ENCODE data around the gene ERMARD. TPM values are rescaled to one million over a fixed set of nuclear protein-coding genes. Genes with fewer than 3 reads are reported as not detected.
A peak's percentile ranks its signal among the peaks of the same experiment; 100 is the strongest.

The ERMARD gene
- polyA plus RNA-seq = 10 to 100 TPM in 1 of 3 donors, 1 to 10 TPM in 2; 4.2 to 11.6 (median 10.0) TPM

DNA sequence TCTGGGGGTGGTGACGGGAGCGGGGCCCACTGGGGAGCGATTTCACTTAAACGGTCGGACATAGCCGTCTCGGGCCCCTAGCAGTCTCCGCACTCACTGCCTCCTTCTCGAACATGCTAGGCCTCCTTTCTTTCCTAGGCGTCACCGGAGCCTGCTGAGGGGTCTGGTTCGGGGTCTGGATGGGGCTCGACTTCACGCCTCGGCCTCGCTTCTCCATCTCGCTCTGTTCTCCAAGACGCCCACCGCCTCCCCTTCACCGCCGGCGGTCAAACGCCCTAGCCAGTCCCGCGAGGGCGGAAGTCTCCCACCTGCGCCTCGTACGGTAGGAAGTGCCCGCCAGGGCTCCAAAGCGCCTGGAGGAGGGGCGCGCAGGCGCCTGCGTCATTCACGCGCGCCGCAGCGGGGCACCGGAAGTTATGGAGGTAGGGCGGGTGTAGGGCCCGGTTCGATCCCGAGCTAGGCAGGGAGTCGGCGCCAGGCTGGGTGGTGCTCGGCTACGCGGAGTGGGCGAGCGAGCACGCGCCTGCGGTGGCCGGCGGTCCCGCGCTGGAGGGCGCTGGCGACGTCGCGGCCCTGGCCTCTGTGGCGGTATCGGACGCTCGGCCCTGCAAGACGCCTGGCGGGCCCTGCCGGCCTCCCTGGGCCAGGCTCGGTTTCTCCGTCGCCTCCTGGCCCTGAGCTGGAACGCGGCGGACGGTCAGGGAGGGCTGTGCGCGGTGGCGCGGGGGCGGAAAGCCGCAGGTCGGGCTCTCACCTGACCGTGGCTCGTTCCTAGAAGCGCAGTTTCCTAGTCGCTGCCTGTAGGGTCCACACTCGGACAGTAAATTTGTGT, at the start of gene ERMARD, which contains the start of gene DYNLT2:
Gene ERMARD (plus strand): TSS at position 381 of the 832 bp plus-strand sequence. CDS start 36 bp downstream, at position 417.
Gene DYNLT2 (minus strand): TSS at position 331 of the 832 bp plus-strand sequence. CDS start 114 bp downstream, at position 217.
- H3K27ac Mint-ChIP-seq = peak within 1 kb of the TSS; percentile 98 to 100 (median 100)
- H3K4me1 Mint-ChIP-seq = peaks cover 28 to 39% of the 10 kb centered on the region in 2 donors
- DNase-seq = peak; percentile 94 to 95 (median 94)

DNA sequence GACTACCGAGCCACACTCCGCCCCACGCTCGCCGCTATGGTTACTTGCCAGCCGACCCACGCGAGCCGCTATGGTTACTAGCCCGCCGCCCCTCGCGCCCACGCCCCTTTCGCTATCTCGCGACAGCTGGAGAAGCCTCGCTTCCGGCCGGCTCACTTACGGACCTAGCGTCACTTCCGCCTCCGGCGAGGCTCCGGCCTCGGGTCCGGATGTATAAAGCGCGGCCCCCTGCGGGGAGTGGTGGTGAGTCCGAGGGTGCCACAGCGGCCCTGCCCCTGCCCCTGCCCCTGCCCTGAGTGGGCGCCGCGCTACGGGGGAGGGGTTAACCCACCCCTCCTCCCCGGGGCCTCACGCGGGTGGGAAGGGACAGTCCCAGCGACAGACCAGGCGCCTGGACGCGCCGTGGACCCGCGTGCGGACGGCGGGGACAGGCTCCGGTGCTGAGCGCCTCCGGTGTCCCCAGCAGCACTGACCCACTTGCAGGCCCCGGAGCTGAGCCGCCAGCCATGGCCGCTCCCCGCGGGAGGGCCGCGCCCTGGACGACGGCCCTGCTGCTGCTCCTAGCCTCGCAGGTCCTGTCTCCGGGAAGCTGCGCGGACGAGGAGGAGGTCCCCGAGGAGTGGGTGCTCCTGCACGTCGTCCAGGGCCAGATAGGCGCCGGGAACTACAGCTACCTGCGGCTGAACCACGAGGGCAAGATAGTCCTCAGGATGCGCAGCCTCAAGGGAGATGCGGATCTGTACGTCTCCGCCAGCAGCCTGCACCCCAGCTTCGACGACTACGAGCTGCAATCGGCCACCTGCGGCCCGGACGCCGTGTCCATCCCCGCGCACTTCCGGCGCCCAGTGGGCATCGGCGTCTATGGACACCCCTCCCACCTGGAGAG, 49.2 kb upstream of the ERMARD start, which contains the start of the genes C6orf120 and WDR27:
Gene C6orf120 (plus strand): TSS at position 173 of the 886 bp plus-strand sequence. CDS start 334 bp downstream, at position 507.
Gene WDR27 (minus strand): TSS at position 76 of the 886 bp plus-strand sequence. CDS start 13,024 bp downstream, outside the sequence.
- Mint-ChIP-seq H3K4me1 (peaks cover 45 to 62% of the 10 kb centered on the region in 2 donors), H3K9me3 (peaks cover 0 to 3% (median 0%) of the 10 kb centered on the region in 6 donors), H3K27me3 (ENCODE audit: low read depth in 3 of 3) (peaks cover 0 to 6% (median 2%) of the 10 kb centered on the region in 3 donors), H3K36me3 (peaks cover 0 to 4% (median 0%) of the 10 kb centered on the region in 3 donors), H3K4me3 (peak within 1 kb of the TSS; percentile 90 to 93 (median 91)), H3K27ac (peak within 1 kb of the TSS; percentile 88 to 95 (median 93))
- DNase-seq = peak; percentile 96 to 97 (median 97)

More for the DNA sequence above, at the start of gene ERMARD, which contains the start of gene DYNLT2:
- Mint-ChIP-seq H3K36me3 (peaks cover 2 to 4% (median 3%) of the 10 kb centered on the region in 3 donors), H3K9me3 (no peaks in the 10 kb centered on the region), H3K4me3 (peak within 1 kb of the TSS; percentile 96 to 100 (median 99)), H3K27me3 (ENCODE audit: low read depth in 3 of 3) (peaks cover 3 to 6% (median 5%) of the 10 kb centered on the region in 3 donors)

DNA sequence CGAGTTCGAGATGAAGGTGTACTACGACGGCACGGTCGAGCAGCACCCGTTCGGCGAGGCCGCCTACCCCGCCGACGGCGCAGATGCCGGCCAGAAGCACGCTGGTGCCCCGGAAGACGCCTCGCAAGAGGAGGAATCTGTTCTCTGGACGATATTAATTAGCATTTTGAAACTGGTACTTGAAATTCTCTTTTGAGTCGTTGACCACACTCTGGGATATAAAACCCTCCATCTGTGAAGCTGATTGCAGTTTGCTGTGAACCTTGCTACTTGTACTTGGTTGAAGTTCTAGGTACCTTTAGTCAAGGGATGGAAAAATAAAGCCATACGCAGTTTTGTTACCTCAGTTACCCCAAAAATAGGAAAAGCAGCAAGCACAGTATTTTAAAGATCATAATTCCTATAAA, 48.6 kb upstream of the ERMARD start:
- peak overlapping the region; percentile 83 to 95 (median 93) for H3K27ac Mint-ChIP-seq
- peak overlapping the region; percentile 84 to 93 (median 88) for H3K4me3 Mint-ChIP-seq
- peaks cover 42 to 57% of the 10 kb centered on the region in 2 donors for H3K4me1 Mint-ChIP-seq
- peaks cover 0 to 3% (median 0%) of the 10 kb centered on the region in 6 donors for H3K9me3 Mint-ChIP-seq
- H3K36me3 Mint-ChIP-seq = peaks cover 0 to 4% (median 0%) of the 10 kb centered on the region in 3 donors
- DNase-seq = no peak
- H3K27me3 Mint-ChIP-seq (ENCODE audit: low read depth in 3 of 3) = peaks cover 0 to 6% (median 2%) of the 10 kb centered on the region in 3 donors

DNA sequence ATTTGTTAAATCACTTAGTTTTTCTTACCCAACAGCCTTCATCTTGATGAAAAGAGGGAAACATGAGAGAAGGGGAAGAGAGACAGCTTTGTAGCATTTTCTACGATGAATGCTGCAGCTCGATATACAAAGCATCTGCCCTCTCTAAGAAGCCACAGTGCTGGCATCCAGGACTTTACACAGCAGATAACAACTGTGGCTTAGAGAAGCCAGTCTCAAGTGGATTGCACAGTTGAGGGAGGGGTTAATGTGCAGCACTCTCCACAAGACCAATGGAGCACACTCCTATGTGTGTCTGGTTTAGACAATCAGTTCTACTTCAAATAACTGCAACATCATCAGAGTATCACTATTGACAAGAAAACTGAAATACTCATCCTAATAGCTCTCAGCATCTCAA, 43.6 kb upstream of the ERMARD start:
- H3K4me1 Mint-ChIP-seq = peaks cover 29 to 38% of the 10 kb centered on the region in 2 donors
- H3K9me3 Mint-ChIP-seq = no peaks in the 10 kb centered on the region
- H3K27me3 Mint-ChIP-seq (ENCODE audit: low read depth in 3 of 3) = peaks cover 0 to 5% (median 0%) of the 10 kb centered on the region in 3 donors
- DNase-seq = no peak
- H3K4me3 Mint-ChIP-seq = no peak overlapping the region
- H3K36me3 Mint-ChIP-seq = peaks cover 4 to 22% (median 9%) of the 10 kb centered on the region in 3 donors
- H3K27ac Mint-ChIP-seq = no peak overlapping the region

DNA sequence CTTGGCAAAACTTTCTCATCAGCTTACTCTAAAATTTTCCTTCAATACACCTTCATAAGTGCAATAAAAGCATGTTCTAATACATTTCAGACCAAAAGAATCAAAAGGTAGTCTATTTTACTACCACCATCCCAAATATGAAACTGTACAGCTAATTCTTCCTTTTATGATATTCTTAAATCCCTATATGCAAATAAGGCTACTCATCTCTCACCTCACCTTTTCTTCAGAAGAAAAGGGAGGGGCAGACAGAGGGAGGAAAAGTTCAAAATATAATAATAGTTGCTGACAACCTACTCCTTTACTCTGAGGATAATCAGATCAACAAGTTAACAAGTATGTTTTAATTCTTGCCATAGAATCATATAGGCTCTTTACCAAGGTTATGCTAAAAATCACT, 42.1 kb upstream of the ERMARD start:
- H3K36me3 Mint-ChIP-seq = peaks cover 6 to 28% (median 12%) of the 10 kb centered on the region in 3 donors
- no peak for DNase-seq
- peaks cover 16 to 22% of the 10 kb centered on the region in 2 donors for H3K4me1 Mint-ChIP-seq
- H3K9me3 Mint-ChIP-seq = no peaks in the 10 kb centered on the region
- H3K27ac Mint-ChIP-seq = no peak overlapping the region
- H3K4me3 Mint-ChIP-seq = no peak overlapping the region
- peaks cover 0 to 1% (median 0%) of the 10 kb centered on the region in 3 donors for H3K27me3 Mint-ChIP-seq (ENCODE audit: low read depth in 3 of 3)

DNA sequence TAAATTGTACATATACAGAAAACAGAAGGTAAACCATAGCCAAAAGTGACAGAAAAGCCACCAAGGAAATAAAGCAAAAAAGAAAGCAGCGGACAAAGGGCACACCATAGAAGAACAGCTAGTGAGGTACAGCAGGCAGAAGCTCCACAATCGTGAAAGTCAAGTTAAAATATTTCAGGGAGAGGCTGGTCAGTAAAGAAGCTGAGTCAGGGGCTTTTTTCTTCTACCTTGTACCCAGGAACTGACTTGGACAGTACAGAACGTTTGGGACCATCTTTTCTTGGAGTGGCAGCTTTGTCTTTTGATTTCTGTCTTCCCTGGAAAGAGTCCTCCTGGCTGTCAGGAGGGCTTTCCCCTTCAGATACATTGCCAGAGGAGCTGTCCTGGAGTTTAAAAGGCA, 41.4 kb upstream of the ERMARD start:
- H3K4me3 Mint-ChIP-seq = no peak overlapping the region
- H3K27ac Mint-ChIP-seq = peak overlapping the region in 1 of 6 donors; percentile 65
- H3K9me3 Mint-ChIP-seq = no peaks in the 10 kb centered on the region
- peaks cover 12 to 31% (median 14%) of the 10 kb centered on the region in 3 donors for H3K36me3 Mint-ChIP-seq
- H3K27me3 Mint-ChIP-seq (ENCODE audit: low read depth in 3 of 3) = peaks cover 0 to 1% (median 0%) of the 10 kb centered on the region in 3 donors
- peaks cover 12 to 15% of the 10 kb centered on the region in 2 donors for H3K4me1 Mint-ChIP-seq
- DNase-seq = no peak

- H3K36me3 Mint-ChIP-seq = peaks cover 24 to 46% (median 33%) of the 10 kb centered on the region in 3 donors
- no peaks in the 10 kb centered on the region for H3K27me3 Mint-ChIP-seq (ENCODE audit: low read depth in 3 of 3)
- DNase-seq = no peak
- no peaks in the 10 kb centered on the region for H3K9me3 Mint-ChIP-seq
- no peaks in the 10 kb centered on the region for H3K4me1 Mint-ChIP-seq
- H3K27ac Mint-ChIP-seq = no peak overlapping the region
- no peak overlapping the region for H3K4me3 Mint-ChIP-seq
Observed at GRCh38 chr6:169714178-169714577, 37.2 kb upstream of the ERMARD start.

- peaks cover 24 to 46% (median 33%) of the 10 kb centered on the region in 3 donors for H3K36me3 Mint-ChIP-seq
- H3K4me1 Mint-ChIP-seq = no peaks in the 10 kb centered on the region
- no peaks in the 10 kb centered on the region for H3K27me3 Mint-ChIP-seq (ENCODE audit: low read depth in 3 of 3)
- DNase-seq = no peak
- H3K27ac Mint-ChIP-seq = no peak overlapping the region
- no peaks in the 10 kb centered on the region for H3K9me3 Mint-ChIP-seq
- no peak overlapping the region for H3K4me3 Mint-ChIP-seq
Observed at GRCh38 chr6:169714595-169714994, 36.8 kb upstream of the ERMARD start.

DNA sequence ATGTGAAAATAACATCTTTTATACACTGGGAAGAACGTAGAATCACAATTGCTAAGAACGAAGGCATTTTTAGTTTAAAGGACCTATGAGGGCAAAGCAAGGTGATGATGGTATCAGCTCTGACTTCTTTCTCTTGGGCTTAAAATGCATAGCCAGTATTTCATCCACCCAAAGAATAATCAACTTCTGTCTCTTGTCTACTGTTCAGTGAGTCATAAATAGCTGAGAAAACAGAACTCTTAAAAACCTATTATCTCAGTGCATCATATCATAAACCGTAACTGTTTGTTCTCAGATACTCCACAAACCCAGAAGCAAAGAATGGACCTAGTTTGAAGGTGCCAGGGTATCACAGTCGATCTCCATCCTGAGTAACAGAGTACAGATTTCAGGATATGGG, 32.3 kb upstream of the ERMARD start:
- Mint-ChIP-seq H3K27ac (no peak overlapping the region), H3K27me3 (ENCODE audit: low read depth in 3 of 3) (peaks cover 0 to 3% (median 2%) of the 10 kb centered on the region in 3 donors), H3K36me3 (peaks cover 20 to 24% (median 23%) of the 10 kb centered on the region in 3 donors), H3K9me3 (no peaks in the 10 kb centered on the region), H3K4me3 (no peak overlapping the region), H3K4me1 (peaks cover 15 to 18% of the 10 kb centered on the region in 2 donors)
- no peak for DNase-seq

DNA sequence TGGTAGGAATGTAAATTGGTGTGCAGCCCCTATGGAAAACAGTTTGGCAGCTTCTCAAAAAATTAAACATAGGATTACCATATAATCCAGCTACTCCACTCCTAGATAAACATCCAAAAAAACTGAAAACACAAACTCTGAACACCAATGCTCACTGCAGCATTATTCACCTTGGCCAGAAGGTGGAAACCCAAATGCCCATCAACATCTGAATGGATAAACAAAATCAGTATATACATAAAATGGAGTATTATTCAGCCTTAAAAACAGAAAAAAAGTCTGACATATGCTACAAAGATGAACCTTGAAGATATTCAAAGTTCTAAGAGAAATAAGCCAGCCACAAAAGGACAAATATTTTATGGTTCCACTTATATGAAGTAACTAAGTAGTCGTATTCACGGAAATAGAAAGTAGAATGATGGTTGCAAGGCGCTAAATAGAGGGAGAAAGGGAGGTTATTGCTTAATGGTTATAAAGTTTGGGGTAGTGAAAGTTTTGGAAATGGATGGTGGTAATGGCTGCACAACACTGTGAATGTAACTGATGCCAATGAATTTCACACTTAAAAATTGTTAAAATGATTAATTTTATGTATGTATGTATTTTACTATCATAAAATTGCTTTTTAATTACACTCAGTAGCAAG, 31.1 kb upstream of the ERMARD start:
- Mint-ChIP-seq H3K27me3 (ENCODE audit: low read depth in 3 of 3) (peaks cover 0 to 7% (median 2%) of the 10 kb centered on the region in 3 donors), H3K4me1 (peaks cover 19 to 23% of the 10 kb centered on the region in 2 donors), H3K4me3 (no peak overlapping the region), H3K9me3 (no peaks in the 10 kb centered on the region), H3K36me3 (peaks cover 11 to 15% (median 13%) of the 10 kb centered on the region in 3 donors), H3K27ac (peak overlapping the region in 1 of 6 donors; percentile 64)
- no peak for DNase-seq

DNA sequence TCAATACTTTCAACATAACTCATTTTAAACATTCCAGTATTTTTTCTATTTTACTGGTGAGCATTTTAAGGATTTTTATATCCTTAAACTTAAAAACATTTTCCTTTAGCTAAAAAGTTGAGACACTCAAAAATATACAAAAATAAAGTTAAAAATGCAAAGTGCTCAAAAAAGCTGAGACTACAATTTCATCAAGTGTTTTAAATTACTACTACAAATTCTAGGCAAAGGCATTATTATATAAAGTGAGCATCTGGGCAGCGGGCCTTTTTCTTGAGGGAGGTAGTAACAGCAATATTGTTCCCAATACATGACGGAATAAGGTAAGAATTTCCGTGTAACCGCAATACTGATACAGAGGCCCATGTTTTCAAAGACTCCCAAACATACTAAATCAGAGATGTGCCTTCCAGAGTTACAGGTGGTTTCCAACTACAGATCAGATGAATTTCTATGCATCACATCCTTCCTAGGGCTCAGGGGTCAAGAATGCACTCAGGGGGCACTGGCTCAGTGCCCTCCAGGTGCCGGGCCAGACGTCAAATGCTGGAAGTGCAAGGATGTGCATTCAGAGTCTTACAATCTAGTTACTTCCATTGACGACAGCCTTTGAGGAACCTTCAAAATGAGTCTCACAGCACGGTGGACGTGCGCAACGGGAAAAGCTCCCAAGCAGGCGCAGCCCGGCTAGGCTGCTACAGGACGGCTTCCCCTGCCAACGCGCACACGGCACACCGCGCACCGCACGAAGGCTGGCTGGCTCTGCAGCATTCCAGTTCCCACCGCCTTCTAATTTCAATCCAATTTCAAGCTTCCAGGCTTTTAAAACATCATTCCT, 28.8 kb upstream of the ERMARD start:
- Mint-ChIP-seq H3K4me3 (peak overlapping the region; percentile 89 to 94 (median 91)), H3K9me3 (no peaks in the 10 kb centered on the region), H3K4me1 (peaks cover 19 to 28% of the 10 kb centered on the region in 2 donors)

More for the DNA sequence above, 28.8 kb upstream of the ERMARD start:
- DNase-seq = peak in 1 of 3 donors; percentile 25
- H3K27ac Mint-ChIP-seq = peak overlapping the region; percentile 76 to 96 (median 92)
- H3K27me3 Mint-ChIP-seq (ENCODE audit: low read depth in 3 of 3) = peaks cover 0 to 9% (median 2%) of the 10 kb centered on the region in 3 donors
- H3K36me3 Mint-ChIP-seq = no peaks in the 10 kb centered on the region

All from immature natural killer cell (primary cell).